Lower leg skin (tissue), 3 donors: ENCODE results near the gene METAP1D.

Experiments used
- CTCF ChIP-seq, 3 donors: fragments of 450-650 bp; IDR thresholded peaks; one replicate each; pipeline ENCODE4 v1.5.1; 2016; ENCODE audit warnings: antibody characterized with exemption in 3 of 3, mild to moderate bottlenecking in 3 of 3, moderate library complexity in 2 of 3
- POLR2A ChIP-seq, 2 donors: fragments of 450-650 bp; IDR thresholded peaks; one replicate each; pipeline ENCODE4 v1.6.1; 2016 to 2017; ENCODE audit warnings: antibody characterized with exemption in 2 of 2, mild to moderate bottlenecking in 1 of 2, moderate library complexity in 1 of 2

- no peak for TF ChIP-seq POLR2A (IDR thresholded peaks at IDR 0.05)
- TF ChIP-seq CTCF (IDR thresholded peaks at IDR 0.05) = no peak
Observed at GRCh38 chr2:172093416-172094293, 93.9 kb downstream of the METAP1D start.
